Measurements from ENCODE around the gene PDZD4.

DNA sequence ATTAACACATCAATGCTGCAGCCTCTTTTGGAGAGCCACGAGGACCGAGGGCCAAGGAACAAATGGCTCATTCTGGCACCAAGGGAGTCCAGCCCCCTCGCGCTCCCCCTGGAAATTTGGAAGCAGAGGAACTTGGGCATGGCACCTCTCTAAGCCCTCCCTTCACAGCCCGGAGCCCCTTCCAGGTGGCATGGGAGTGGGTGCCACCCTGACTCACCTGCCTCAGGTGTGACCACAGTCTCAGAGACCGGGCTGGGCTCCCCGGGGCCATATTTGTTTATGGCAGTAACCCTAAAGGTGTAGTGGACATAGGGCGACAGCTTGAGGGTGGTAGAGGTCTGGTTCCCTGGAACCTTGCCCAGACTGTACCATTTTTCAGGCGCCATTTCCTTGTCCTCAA is 36.8 kb upstream of the PDZD4 start:
- TF ChIP-seq, protein P1, sequence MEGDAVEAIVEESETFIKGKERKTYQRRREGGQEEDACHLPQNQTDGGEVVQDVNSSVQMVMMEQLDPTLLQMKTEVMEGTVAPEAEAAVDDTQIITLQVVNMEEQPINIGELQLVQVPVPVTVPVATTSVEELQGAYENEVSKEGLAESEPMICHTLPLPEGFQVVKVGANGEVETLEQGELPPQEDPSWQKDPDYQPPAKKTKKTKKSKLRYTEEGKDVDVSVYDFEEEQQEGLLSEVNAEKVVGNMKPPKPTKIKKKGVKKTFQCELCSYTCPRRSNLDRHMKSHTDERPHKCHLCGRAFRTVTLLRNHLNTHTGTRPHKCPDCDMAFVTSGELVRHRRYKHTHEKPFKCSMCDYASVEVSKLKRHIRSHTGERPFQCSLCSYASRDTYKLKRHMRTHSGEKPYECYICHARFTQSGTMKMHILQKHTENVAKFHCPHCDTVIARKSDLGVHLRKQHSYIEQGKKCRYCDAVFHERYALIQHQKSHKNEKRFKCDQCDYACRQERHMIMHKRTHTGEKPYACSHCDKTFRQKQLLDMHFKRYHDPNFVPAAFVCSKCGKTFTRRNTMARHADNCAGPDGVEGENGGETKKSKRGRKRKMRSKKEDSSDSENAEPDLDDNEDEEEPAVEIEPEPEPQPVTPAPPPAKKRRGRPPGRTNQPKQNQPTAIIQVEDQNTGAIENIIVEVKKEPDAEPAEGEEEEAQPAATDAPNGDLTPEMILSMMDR (IDR thresholded peaks at IDR 0.05; ENCODE audit: low read length), result no peak
- TF ChIP-seq EZH2 (IDR thresholded peaks at IDR 0.05; ENCODE audit: borderline replicate concordance, low read length), result no peak
